Glutamatergic neuron (in vitro differentiated cells): ENCODE data around the gene IL22RA2. TPM values are rescaled to one million over a fixed set of nuclear protein-coding genes. Genes with fewer than 3 reads are reported as not detected.
A peak's percentile ranks its signal among the peaks of the same experiment; 100 is the strongest.

ENCODE experiments used
- DNase-seq: peaks from one replicate; pipeline ENCODE4 v3.0.0; 2022
- H3K27ac Mint-ChIP-seq: one replicate; pipeline ENCODE4 v1.8.0; 2020; ENCODE audit warnings: mild to moderate bottlenecking, mixed read lengths, inconsistent platforms; ENCODE audit not compliant: unreplicated experiment
- H3K27me3 Mint-ChIP-seq: one replicate; pipeline ENCODE4 v1.8.0; 2020; ENCODE audit warnings: mild to moderate bottlenecking, moderate library complexity, mixed read lengths, inconsistent platforms; ENCODE audit not compliant: unreplicated experiment
- H3K36me3 Mint-ChIP-seq: one replicate; pipeline ENCODE4 v1.8.0; 2020; ENCODE audit warnings: mild to moderate bottlenecking, mixed read lengths, inconsistent platforms; ENCODE audit not compliant: unreplicated experiment
- H3K4me1 Mint-ChIP-seq: one replicate; pipeline ENCODE4 v1.8.0; 2020; ENCODE audit warnings: mild to moderate bottlenecking, low read depth, mixed read lengths, inconsistent platforms; ENCODE audit not compliant: unreplicated experiment
- H3K4me3 Mint-ChIP-seq: one replicate; pipeline ENCODE4 v1.8.0; 2020; ENCODE audit warnings: mild to moderate bottlenecking, mixed read lengths, inconsistent platforms; ENCODE audit not compliant: unreplicated experiment
- H3K9me3 Mint-ChIP-seq: one replicate; pipeline ENCODE4 v1.8.0; 2020; ENCODE audit warnings: mild to moderate bottlenecking, moderate library complexity, mixed read lengths, inconsistent platforms; ENCODE audit not compliant: unreplicated experiment
- long read RNA-seq: library from polyadenylated mRNA; unstranded; transcript quantifications from one replicate; pipeline ENCODE4 v2.0.0, GENCODE V29; 2020; ENCODE audit not compliant: unreplicated experiment
- total RNA-seq: library from RNA; stranded (reverse); fragmentation: NEBNext Ultra II Directional; extraction: Animal tissue kit (Norgen Biotek cat#: 25700); gene quantifications from one replicate; pipeline ENCODE4 v1.2.1, GENCODE V29; 2021; ENCODE audit not compliant: unreplicated experiment
- TF ChIP-seq, protein P1 (sequence below): fragments of 200-600 bp; sonication (generic); IDR thresholded peaks from one replicate; pipeline ENCODE4 v1.5.0; 2021; ENCODE audit not compliant: partially characterized antibody, unreplicated experiment

The IL22RA2 gene
- total RNA-seq = not detected
- long read RNA-seq = 0 reads

DNA sequence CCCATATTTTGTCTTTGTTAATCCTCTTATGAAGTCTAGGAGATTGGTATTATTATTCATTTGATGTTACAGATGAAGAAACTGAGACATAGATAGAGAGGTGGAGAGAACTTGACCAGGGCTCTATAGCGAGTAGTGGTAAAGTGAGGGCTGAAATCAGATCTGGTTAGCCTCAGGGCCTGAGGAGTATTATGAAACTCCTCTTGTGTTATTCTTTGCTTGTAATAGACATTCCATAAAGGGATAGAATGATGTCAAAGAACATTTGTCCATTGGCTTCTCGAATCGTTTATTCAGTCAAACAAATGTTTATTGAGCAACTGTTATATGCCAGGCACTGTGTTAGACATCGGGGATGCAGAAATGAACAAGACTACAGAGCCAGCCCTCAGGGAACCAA lies at the start of gene IL22RA2:
TSS of gene IL22RA2 (minus strand) at position 144 of the 400 bp plus-strand sequence. CDS start 11,895 bp downstream, outside the sequence.
- DNase-seq = no peak
- H3K4me1 Mint-ChIP-seq = no peaks in the 10 kb centered on the region
- H3K36me3 Mint-ChIP-seq = peaks cover 5% of the 10 kb centered on the region
- H3K27me3 Mint-ChIP-seq = peaks cover 2% of the 10 kb centered on the region
- TF ChIP-seq, protein P1, sequence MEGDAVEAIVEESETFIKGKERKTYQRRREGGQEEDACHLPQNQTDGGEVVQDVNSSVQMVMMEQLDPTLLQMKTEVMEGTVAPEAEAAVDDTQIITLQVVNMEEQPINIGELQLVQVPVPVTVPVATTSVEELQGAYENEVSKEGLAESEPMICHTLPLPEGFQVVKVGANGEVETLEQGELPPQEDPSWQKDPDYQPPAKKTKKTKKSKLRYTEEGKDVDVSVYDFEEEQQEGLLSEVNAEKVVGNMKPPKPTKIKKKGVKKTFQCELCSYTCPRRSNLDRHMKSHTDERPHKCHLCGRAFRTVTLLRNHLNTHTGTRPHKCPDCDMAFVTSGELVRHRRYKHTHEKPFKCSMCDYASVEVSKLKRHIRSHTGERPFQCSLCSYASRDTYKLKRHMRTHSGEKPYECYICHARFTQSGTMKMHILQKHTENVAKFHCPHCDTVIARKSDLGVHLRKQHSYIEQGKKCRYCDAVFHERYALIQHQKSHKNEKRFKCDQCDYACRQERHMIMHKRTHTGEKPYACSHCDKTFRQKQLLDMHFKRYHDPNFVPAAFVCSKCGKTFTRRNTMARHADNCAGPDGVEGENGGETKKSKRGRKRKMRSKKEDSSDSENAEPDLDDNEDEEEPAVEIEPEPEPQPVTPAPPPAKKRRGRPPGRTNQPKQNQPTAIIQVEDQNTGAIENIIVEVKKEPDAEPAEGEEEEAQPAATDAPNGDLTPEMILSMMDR = no peak
- H3K27ac Mint-ChIP-seq = no peak within 1 kb of the TSS
- peaks cover 2% of the 10 kb centered on the region for H3K9me3 Mint-ChIP-seq
- H3K4me3 Mint-ChIP-seq = no peak within 1 kb of the TSS

DNA sequence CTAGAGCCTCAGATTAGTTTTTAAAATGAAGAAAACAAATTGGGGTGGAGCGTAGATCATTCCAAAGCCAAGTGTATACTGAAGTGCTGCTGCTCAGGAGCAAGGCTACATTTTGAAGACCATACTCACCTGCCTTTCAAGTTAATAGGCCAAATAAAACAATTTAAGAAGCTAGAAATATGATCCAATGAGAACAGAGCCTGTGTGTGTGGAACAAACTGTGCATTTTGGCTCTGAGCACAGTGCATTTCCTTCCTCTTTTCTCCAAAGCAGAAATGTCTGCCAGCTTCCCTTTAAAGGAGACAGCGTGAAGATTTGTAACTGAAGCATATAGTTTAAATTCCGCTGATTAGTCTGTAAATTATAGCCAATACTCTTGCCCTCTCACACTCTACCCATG lies 48.9 kb upstream of the IL22RA2 start:
- Mint-ChIP-seq H3K9me3 (no peaks in the 10 kb centered on the region), H3K4me3 (no peak overlapping the region), H3K4me1 (peaks cover 9% of the 10 kb centered on the region), H3K36me3 (no peaks in the 10 kb centered on the region), H3K27ac (no peak overlapping the region), H3K27me3 (peaks cover 3% of the 10 kb centered on the region)
- TF ChIP-seq, protein P1 = no peak
- no peak for DNase-seq

- peak overlapping the region; percentile 76 for H3K4me3 Mint-ChIP-seq
- no peak overlapping the region for H3K27ac Mint-ChIP-seq
- TF ChIP-seq, protein P1 = no peak
Measured at GRCh38 chr6:137219664-137220252, 46.3 kb upstream of the IL22RA2 start.

GRCh38 chr6:137218917-137219663 lies 45.6 kb upstream of the IL22RA2 start, which contains the start of gene IFNGR1:
Gene IFNGR1 (minus strand): TSS chr6:137219385. CDS start chr6:137219327, 58 bp downstream.
- peaks cover 3% of the 10 kb centered on the region for H3K27me3 Mint-ChIP-seq
- peak within 1 kb of the TSS; percentile 93 for H3K27ac Mint-ChIP-seq
- peaks cover 18% of the 10 kb centered on the region for H3K4me1 Mint-ChIP-seq
- peak; percentile 98 for DNase-seq
- H3K4me3 Mint-ChIP-seq = peak within 1 kb of the TSS; percentile 94
- H3K9me3 Mint-ChIP-seq = no peaks in the 10 kb centered on the region
- TF ChIP-seq, protein P1 = no peak
- no peaks in the 10 kb centered on the region for H3K36me3 Mint-ChIP-seq

More at GRCh38 chr6:137219664-137220252, 46.3 kb upstream of the IL22RA2 start:
- Mint-ChIP-seq H3K4me1 (peaks cover 18% of the 10 kb centered on the region), H3K9me3 (no peaks in the 10 kb centered on the region), H3K36me3 (no peaks in the 10 kb centered on the region), H3K27me3 (peaks cover 3% of the 10 kb centered on the region)
- no peak for DNase-seq

- Mint-ChIP-seq H3K9me3 (no peaks in the 10 kb centered on the region), H3K27me3 (peaks cover 3% of the 10 kb centered on the region), H3K27ac (peak overlapping the region; percentile 93), H3K4me3 (peak overlapping the region; percentile 94), H3K4me1 (peaks cover 18% of the 10 kb centered on the region), H3K36me3 (no peaks in the 10 kb centered on the region)
- no peak for DNase-seq
- TF ChIP-seq, protein P1 = no peak
Measured at GRCh38 chr6:137218473-137218916, 45.1 kb upstream of the IL22RA2 start.
